HUES6 (cell line): ENCODE measurements around the gene BICDL1.

ENCODE experiments used
- H3K27ac ChIP-seq: 2 replicates; pipeline ENCODE4 v1.7.0; 2013; ENCODE audit warnings: low read depth, mild to moderate bottlenecking, low read length, inconsistent platforms
- H3K27me3 ChIP-seq: 2 replicates; pipeline ENCODE4 v1.6.1; 2013; ENCODE audit warnings: low read length; ENCODE audit not compliant: control insufficient read depth, insufficient read depth
- H3K36me3 ChIP-seq: 2 replicates; pipeline ENCODE4 v1.6.1; 2013; ENCODE audit warnings: low read length; ENCODE audit not compliant: control insufficient read depth, insufficient read depth
- H3K4me1 ChIP-seq: 2 replicates; pipeline ENCODE4 v1.6.1; 2013; ENCODE audit warnings: low read length; ENCODE audit not compliant: control insufficient read depth, insufficient read depth
- H3K4me3 ChIP-seq: 2 replicates; pipeline ENCODE4 v1.5.1; 2013; ENCODE audit warnings: low read depth, low read length
- H3K9ac ChIP-seq: one replicate; pipeline ENCODE4 v1.6.1; 2013; ENCODE audit warnings: mild to moderate bottlenecking, low read length
- H3K9me3 ChIP-seq: 2 replicates; pipeline ENCODE4 v1.6.1; 2013; ENCODE audit warnings: low read depth, low read length; ENCODE audit not compliant: control insufficient read depth, insufficient read depth

BICDL1 gene

DNA sequence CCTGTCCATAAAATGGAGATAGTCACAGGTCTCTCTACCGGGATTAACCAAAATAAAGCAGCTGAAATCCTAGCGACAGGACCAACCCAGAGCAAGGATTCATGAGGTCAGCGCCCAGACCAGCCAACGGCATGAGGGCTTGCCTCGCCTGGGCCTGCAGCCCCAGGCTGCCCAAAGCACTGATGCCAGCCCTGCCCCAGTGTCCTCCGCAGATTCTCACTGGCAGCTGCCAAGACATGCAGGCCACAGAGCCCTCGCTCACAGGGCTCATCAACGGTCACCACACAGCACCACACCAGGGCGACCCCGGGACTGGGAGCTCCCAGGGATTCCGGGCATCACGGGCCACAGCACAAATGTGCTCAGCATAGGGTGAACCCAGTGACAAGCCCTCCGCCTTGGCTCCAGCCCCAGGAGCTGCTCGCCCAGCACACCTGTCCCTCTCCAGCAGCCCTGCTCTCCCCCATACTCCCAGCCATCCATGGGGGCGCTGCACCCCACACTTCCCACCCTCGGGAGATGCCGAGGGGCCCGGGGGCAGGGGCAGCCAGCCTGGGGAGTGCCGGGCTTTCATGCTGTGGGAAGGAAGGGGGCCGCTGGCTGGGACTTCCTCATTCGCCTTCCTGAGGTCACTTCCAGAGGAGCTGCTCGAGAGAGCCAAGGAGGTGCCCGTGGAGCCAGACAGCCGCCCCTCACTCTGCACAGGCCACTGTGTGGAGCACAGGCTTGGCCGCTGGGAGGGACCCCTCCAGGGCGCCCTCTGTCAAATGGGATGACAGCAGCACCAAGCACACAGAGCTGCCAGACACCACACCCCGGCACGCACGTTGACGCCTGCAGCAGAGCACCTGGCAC lies 113.4 kb downstream of the BICDL1 start:
- Histone ChIP-seq H3K36me3 (peaks cover 60% of the 10 kb centered on the region), H3K27ac (no peak overlapping the region), H3K4me3 (no peak overlapping the region), H3K4me1 (peaks cover 11% of the 10 kb centered on the region), H3K27me3 (no peaks in the 10 kb centered on the region), H3K9me3 (no peaks in the 10 kb centered on the region), H3K9ac (no peak overlapping the region)

- Histone ChIP-seq H3K27ac (no peak overlapping the region), H3K36me3 (peaks cover 63% of the 10 kb centered on the region), H3K9ac (no peak overlapping the region), H3K4me1 (peaks cover 11% of the 10 kb centered on the region), H3K9me3 (no peaks in the 10 kb centered on the region), H3K4me3 (no peak overlapping the region), H3K27me3 (no peaks in the 10 kb centered on the region)
Measured at GRCh38 chr12:120103044-120103338, 114.0 kb downstream of the BICDL1 start.

DNA sequence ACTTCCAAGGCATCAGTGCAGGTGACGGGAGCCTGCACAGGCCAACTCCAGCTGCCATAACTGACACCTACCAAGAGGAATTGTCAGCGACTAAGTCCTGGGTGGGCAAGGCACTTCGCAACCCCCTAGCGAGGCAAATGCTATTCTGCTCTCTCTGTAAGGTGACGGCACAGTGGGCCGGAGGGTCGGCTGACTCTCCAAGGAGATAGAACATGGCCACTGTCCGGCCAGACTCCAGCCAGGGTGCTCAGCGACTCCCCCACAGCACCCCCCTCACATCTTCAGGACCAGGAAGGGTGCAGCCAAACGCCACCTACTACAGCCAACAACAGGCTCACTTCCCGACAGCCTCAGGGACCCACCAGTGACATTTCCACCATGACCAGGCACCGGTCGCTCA lies 114.3 kb downstream of the BICDL1 start:
- H3K4me1 ChIP-seq = peaks cover 14% of the 10 kb centered on the region
- H3K27me3 ChIP-seq = no peaks in the 10 kb centered on the region
- no peaks in the 10 kb centered on the region for H3K9me3 ChIP-seq
- no peak overlapping the region for H3K27ac ChIP-seq
- peaks cover 62% of the 10 kb centered on the region for H3K36me3 ChIP-seq
- H3K9ac ChIP-seq = no peak overlapping the region
- H3K4me3 ChIP-seq = no peak overlapping the region

DNA sequence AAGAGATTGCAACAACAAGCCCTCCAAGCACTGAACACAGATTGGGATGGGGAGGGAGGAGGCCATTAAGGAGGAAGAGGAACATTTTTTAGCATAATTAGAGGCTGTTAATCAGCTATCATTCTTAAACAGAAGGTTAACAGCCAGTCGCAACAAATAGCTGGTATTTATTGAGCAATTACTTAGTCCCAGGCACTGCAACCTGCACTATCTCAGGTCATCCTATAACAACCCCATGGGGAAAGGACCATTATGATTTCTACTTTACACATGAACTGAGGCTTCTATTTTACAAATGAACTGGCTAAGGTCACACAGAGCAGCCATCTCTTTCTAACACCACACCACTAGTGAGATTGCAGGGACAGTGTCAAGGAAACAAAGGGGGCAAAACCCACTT lies 117.1 kb downstream of the BICDL1 start:
- no peak overlapping the region for H3K27ac ChIP-seq
- no peak overlapping the region for H3K9ac ChIP-seq
- peaks cover 40% of the 10 kb centered on the region for H3K36me3 ChIP-seq
- H3K4me1 ChIP-seq = peaks cover 36% of the 10 kb centered on the region
- no peaks in the 10 kb centered on the region for H3K9me3 ChIP-seq
- H3K27me3 ChIP-seq = no peaks in the 10 kb centered on the region
- no peak overlapping the region for H3K4me3 ChIP-seq

GRCh38 chr12:120109570-120110267 lies 120.7 kb downstream of the BICDL1 start:
- H3K27ac ChIP-seq = peak overlapping the region; percentile 43; the same call in 1 of the 2 replicates
- H3K9ac ChIP-seq = peak overlapping the region; percentile 35
- peaks cover 38% of the 10 kb centered on the region for H3K4me1 ChIP-seq
- no peak overlapping the region for H3K4me3 ChIP-seq
- peaks cover 27% of the 10 kb centered on the region for H3K36me3 ChIP-seq
- H3K9me3 ChIP-seq = no peaks in the 10 kb centered on the region
- no peaks in the 10 kb centered on the region for H3K27me3 ChIP-seq

GRCh38 chr12:120110550-120111501 lies 121.8 kb downstream of the BICDL1 start:
- H3K27me3 ChIP-seq = no peaks in the 10 kb centered on the region
- H3K27ac ChIP-seq = peak overlapping the region; percentile 57; the same call in 1 of the 2 replicates
- peaks cover 39% of the 10 kb centered on the region for H3K4me1 ChIP-seq
- peak overlapping the region; percentile 50 for H3K9ac ChIP-seq
- H3K36me3 ChIP-seq = peaks cover 20% of the 10 kb centered on the region
- no peak overlapping the region for H3K4me3 ChIP-seq
- H3K9me3 ChIP-seq = no peaks in the 10 kb centered on the region

GRCh38 chr12:120115066-120115465 lies 126.0 kb downstream of the BICDL1 start:
- Histone ChIP-seq H3K9ac (peak overlapping the region; percentile 75), H3K4me1 (peaks cover 32% of the 10 kb centered on the region), H3K9me3 (no peaks in the 10 kb centered on the region), H3K36me3 (peaks cover 11% of the 10 kb centered on the region), H3K27ac (no peak overlapping the region), H3K27me3 (no peaks in the 10 kb centered on the region), H3K4me3 (peak overlapping the region; percentile 68; the same call in 1 of the 2 replicates)

DNA sequence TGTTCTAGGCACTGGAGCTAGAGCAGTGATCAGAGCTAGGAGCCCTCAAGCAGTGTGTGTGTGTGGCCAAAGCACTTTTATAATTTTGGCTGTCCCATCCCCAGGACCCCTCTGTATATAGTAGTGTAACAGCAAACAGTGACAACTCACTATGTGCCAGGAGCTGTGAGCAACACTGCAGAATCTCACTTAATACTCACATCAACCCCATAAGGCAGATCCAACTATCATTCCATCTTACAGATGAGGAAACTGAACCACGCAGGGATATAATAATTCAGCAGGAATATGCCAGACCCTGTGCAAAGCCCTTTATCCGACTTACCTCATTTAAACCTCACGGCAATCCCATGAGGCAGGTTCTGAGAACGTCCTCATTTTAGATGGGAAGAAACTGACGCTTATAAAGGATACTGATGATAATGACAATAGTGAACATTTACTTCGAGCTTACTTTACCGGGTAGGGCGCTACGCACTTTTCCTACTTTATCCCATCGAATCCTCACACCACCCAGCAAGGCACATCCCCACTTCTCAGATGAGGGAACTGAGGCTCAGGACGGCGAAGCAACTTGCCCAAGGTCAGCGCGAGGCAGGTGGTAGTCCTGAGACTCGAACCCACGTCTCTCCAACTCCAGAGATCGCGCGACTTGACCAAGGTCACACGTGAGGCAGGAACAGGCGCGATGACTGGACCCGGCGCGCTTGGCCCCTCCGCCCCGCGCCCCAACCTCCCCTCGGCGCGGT lies 126.8 kb downstream of the BICDL1 start:
- H3K4me3 ChIP-seq = peak overlapping the region; percentile 68
- H3K27ac ChIP-seq = no peak overlapping the region
- peaks cover 11% of the 10 kb centered on the region for H3K36me3 ChIP-seq
- H3K9me3 ChIP-seq = no peaks in the 10 kb centered on the region
- H3K27me3 ChIP-seq = no peaks in the 10 kb centered on the region
- peaks cover 25% of the 10 kb centered on the region for H3K4me1 ChIP-seq
- peak overlapping the region; percentile 75 for H3K9ac ChIP-seq

DNA sequence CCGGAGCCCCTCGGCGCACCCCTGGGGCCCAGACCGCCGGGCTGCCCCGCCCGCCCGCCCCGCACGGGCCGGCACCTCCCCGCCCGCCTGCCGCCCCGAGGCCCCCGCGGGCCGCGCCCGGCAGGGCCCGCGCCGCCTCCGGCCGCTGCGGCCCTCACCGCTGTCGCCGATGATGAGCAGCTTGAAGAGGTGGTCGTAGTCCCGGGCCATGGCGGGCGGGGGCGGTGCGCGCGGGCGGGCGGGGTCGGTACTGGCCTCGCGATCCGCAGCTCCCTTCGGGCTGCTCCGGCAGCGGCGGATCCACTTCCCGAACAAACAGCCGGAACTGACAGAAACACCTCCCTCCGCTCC lies 127.4 kb downstream of the BICDL1 start, which contains the start of gene RAB35:
TSS of gene RAB35 (minus strand) at position 313 of the 351 bp plus-strand sequence. CDS start at position 210, 103 bp downstream.
- Histone ChIP-seq H3K4me1 (peaks cover 20% of the 10 kb centered on the region), H3K36me3 (peaks cover 11% of the 10 kb centered on the region), H3K4me3 (peak within 1 kb of the TSS; percentile 98), H3K9me3 (no peaks in the 10 kb centered on the region), H3K27ac (peak within 1 kb of the TSS; percentile 78; the same call in 1 of the 2 replicates), H3K9ac (peak within 1 kb of the TSS; percentile 87), H3K27me3 (no peaks in the 10 kb centered on the region)
